GM23338 (cell line): ENCODE measurements around the gene C1QTNF9. TPM values are rescaled to one million over a fixed set of nuclear protein-coding genes. Genes with fewer than 3 reads are reported as not detected.

Experiments used
- ATAC-seq: fragments of 200-7000 bp; cut with Tn5 transposase; 3 replicates; pipeline ENCODE4 v1.9.1; 2020
- DNase-seq: peaks from one replicate; pipeline ENCODE4 v3.0.0-alpha.2; 2015; ENCODE audit warnings: low spot score
- H2AFZ ChIP-seq: fragments of 200-600 bp; sonication (generic); 2 replicates; pipeline ENCODE4 v1.8.0; 2016; ENCODE audit warnings: antibody characterized with exemption, mild to moderate bottlenecking, moderate library complexity
- H3F3A ChIP-seq: fragments of 200-600 bp; sonication (generic); replicated peaks from 2 replicates; pipeline ENCODE4 v1.8.0; 2017; ENCODE audit warnings: antibody characterized with exemption, mixed run types, low read depth
- H3K27ac ChIP-seq: fragments of 200-600 bp; sonication (generic); 2 replicates; pipeline ENCODE4 v1.6.1; 2016; ENCODE audit warnings: low read depth
- H3K27me3 ChIP-seq: fragments of 200-600 bp; sonication (generic); 2 replicates; pipeline ENCODE4 v1.8.0; 2016; ENCODE audit warnings: mild to moderate bottlenecking, mixed run types, moderate library complexity; ENCODE audit not compliant: insufficient read depth
- H3K36me3 ChIP-seq: fragments of 200-600 bp; sonication (generic); 2 replicates; pipeline ENCODE4 v1.8.0; 2016; ENCODE audit warnings: mild to moderate bottlenecking; ENCODE audit not compliant: insufficient read depth
- H3K4me1 ChIP-seq: fragments of 200-600 bp; sonication (generic); 2 replicates; pipeline ENCODE4 v1.8.0; 2016; ENCODE audit warnings: mild to moderate bottlenecking, moderate library complexity; ENCODE audit not compliant: insufficient read depth
- H3K4me2 ChIP-seq: fragments of 200-600 bp; sonication (generic); 2 replicates; pipeline ENCODE4 v1.7.1; 2017; ENCODE audit warnings: mixed run types
- H3K4me3 ChIP-seq: fragments of 200-600 bp; sonication (generic); 2 replicates; pipeline ENCODE4 v1.6.1; 2016; ENCODE audit warnings: mixed run types
- H3K79me2 ChIP-seq: fragments of 200-600 bp; sonication (generic); replicated peaks from 2 replicates; pipeline ENCODE4 v1.8.0; 2017; ENCODE audit warnings: mild to moderate bottlenecking; ENCODE audit not compliant: insufficient read depth
- H3K9me2 ChIP-seq: fragments of 200-600 bp; sonication (generic); 2 replicates; pipeline ENCODE4 v1.8.0; 2017; ENCODE audit not compliant: insufficient read depth
- H4K20me1 ChIP-seq: fragments of 200-600 bp; sonication (generic); replicated peaks from 2 replicates; pipeline ENCODE4 v1.8.0; 2017; ENCODE audit warnings: mild to moderate bottlenecking; ENCODE audit not compliant: insufficient read depth
- H3K27ac Mint-ChIP-seq: 2 replicates; pipeline ENCODE4 v1.8.0; 2020; ENCODE audit warnings: inconsistent platforms, mild to moderate bottlenecking, moderate library complexity, mixed read lengths
- H3K27me3 Mint-ChIP-seq: 3 replicates; pipeline ENCODE4 v1.8.0; 2022; ENCODE audit warnings: low read depth, mild to moderate bottlenecking, moderate library complexity, mixed read lengths, inconsistent platforms; ENCODE audit not compliant: insufficient read depth, poor library complexity
- H3K36me3 Mint-ChIP-seq: 3 replicates; pipeline ENCODE4 v1.8.0; 2021; ENCODE audit warnings: low read depth, mild to moderate bottlenecking, inconsistent platforms, moderate library complexity, mixed read lengths
- H3K4me1 Mint-ChIP-seq: 3 replicates; pipeline ENCODE4 v1.8.0; 2020; ENCODE audit warnings: mild to moderate bottlenecking, inconsistent platforms, mixed read lengths
- H3K4me3 Mint-ChIP-seq: 3 replicates; pipeline ENCODE4 v1.8.0; 2021; ENCODE audit warnings: moderate library complexity, mild to moderate bottlenecking, inconsistent platforms, mixed read lengths
- H3K9me3 Mint-ChIP-seq: 3 replicates; pipeline ENCODE4 v1.8.0; 2020; ENCODE audit warnings: moderate library complexity, mild to moderate bottlenecking, inconsistent platforms, mixed read lengths
- CREB1 ChIP-seq: fragments of 250-450 bp; sonication (Bioruptor Pico); IDR thresholded peaks from 2 replicates; pipeline ENCODE4 v1.5.0; 2020; ENCODE audit warnings: low read depth, mild to moderate bottlenecking, moderate library complexity
- CTCF ChIP-seq, 2 experiments: fragments of 200-600 bp in 1 of 2; sonication (generic) in 1 of 2; conservative IDR thresholded peaks; 2 replicates each; pipeline versions ENCODE4 v1.5.1 to v1.6.1; 2016 to 2017; ENCODE audit warnings: antibody characterized with exemption in 2 of 2, low read depth in 2 of 2, mild to moderate bottlenecking in 2 of 2, moderate library complexity in 1 of 2
- ETS1 ChIP-seq: IDR thresholded peaks from 2 replicates; pipeline ENCODE4 v1.6.1; 2016; ENCODE audit warnings: antibody characterized with exemption
- EZH2 ChIP-seq: fragments of 200-600 bp; sonication (generic); IDR thresholded peaks from one replicate; pipeline ENCODE4 v1.8.0; 2017; ENCODE audit warnings: antibody characterized with exemption, mild to moderate bottlenecking, low read depth; ENCODE audit not compliant: unreplicated experiment
- EZH2phosphoT487 ChIP-seq: fragments of 200-600 bp; sonication (generic); IDR thresholded peaks from one replicate; pipeline ENCODE4 v1.8.1; 2018; ENCODE audit warnings: antibody characterized with exemption; ENCODE audit not compliant: unreplicated experiment
- JUNB ChIP-seq: IDR thresholded peaks from one replicate; pipeline ENCODE4 v1.6.1; 2016; ENCODE audit warnings: antibody characterized with exemption; ENCODE audit not compliant: unreplicated experiment
- NANOG ChIP-seq: IDR thresholded peaks from 2 replicates; pipeline ENCODE4 v1.6.1; 2016; ENCODE audit warnings: antibody characterized with exemption, borderline replicate concordance
- POLR2AphosphoS5 ChIP-seq: IDR thresholded peaks from 2 replicates; pipeline ENCODE4 v1.6.1; 2016; ENCODE audit warnings: antibody characterized with exemption, low read depth
- REST ChIP-seq: IDR thresholded peaks from one replicate; pipeline ENCODE4 v1.6.1; 2018; ENCODE audit warnings: antibody characterized with exemption; ENCODE audit not compliant: unreplicated experiment
- STAT1 ChIP-seq: IDR thresholded peaks from one replicate; pipeline ENCODE4 v1.6.1; 2016; ENCODE audit warnings: antibody characterized with exemption; ENCODE audit not compliant: unreplicated experiment
- ZNF114 ChIP-seq: fragments of 250-450 bp; sonication (Bioruptor Pico); IDR thresholded peaks from 2 replicates; pipeline ENCODE4 v1.5.0; 2020; ENCODE audit warnings: mild to moderate bottlenecking, moderate library complexity
- ZNF331 ChIP-seq: fragments of 250-450 bp; sonication (Bioruptor Pico); IDR thresholded peaks from 2 replicates; pipeline ENCODE4 v1.5.0; 2020; ENCODE audit warnings: low read depth, mild to moderate bottlenecking, moderate library complexity
- ZNF462 ChIP-seq: fragments of 250-450 bp; sonication (Bioruptor Pico); IDR thresholded peaks from 2 replicates; pipeline ENCODE4 v1.5.0; 2020; ENCODE audit warnings: mild to moderate bottlenecking, moderate library complexity
- polyA plus RNA-seq: library from polyadenylated mRNA; unstranded; fragments of >200 nt; fragmentation: Nextera tagmentation; extraction: Ambion mirVana; gene quantifications from 2 replicates; pipeline ENCODE4 v1.2.1, GENCODE V29; 2016
- total RNA-seq: library from RNA; depleted of rRNA; stranded (reverse); fragments of >200 nt; shearing (Covaris generic); gene quantifications from 2 replicates; pipeline ENCODE4 v1.2.3, GENCODE V29; 2014

C1QTNF9 gene
- total and polyA plus RNA-seq, 2 experiments from 2014 or later, result not detected

GRCh38 chr13:24356270-24356669, 46.9 kb downstream of the C1QTNF9 start:
- Histone ChIP-seq H3K79me2 (no peaks in the 10 kb centered on the region), H3K36me3 (no peaks in the 10 kb centered on the region), H3K4me1 (no peaks in the 10 kb centered on the region), H4K20me1 (no peaks in the 10 kb centered on the region), H2AFZ (no peak overlapping the region), H3F3A (peaks cover 9% of the 10 kb centered on the region; the same call in 1 of the 2 replicates), H3K27me3 (no peaks in the 10 kb centered on the region), H3K4me2 (no peak overlapping the region), H3K4me3 (no peak overlapping the region), H3K27ac (no peak overlapping the region), H3K9me2 (no peaks in the 10 kb centered on the region)
- peaks cover 5% of the 10 kb centered on the region for H3K27me3 Mint-ChIP-seq
- no peak overlapping the region for H3K4me3 Mint-ChIP-seq
- H3K36me3 Mint-ChIP-seq, result no peaks in the 10 kb centered on the region
- H3K9me3 Mint-ChIP-seq, result peaks cover 2% of the 10 kb centered on the region; the same call in 2 of the 3 replicates
- TF ChIP-seq POLR2AphosphoS5, result no peak
- no peak for TF ChIP-seq JUNB
- TF ChIP-seq NANOG, result no peak
- TF ChIP-seq ZNF114, result no peak
- no peak for TF ChIP-seq EZH2phosphoT487
- TF ChIP-seq CREB1 (CRISPR knock-in tag), result no peak
- TF ChIP-seq STAT1, result no peak
- TF ChIP-seq REST, result no peak
- no peak for TF ChIP-seq CTCF (conservative IDR thresholded peaks at IDR 0.05; ENCODE audit: low read depth in 2 of 2)
- TF ChIP-seq EZH2, result no peak
- TF ChIP-seq ZNF462 (CRISPR knock-in tag), result no peak
- TF ChIP-seq ETS1, result no peak
- no peak for TF ChIP-seq ZNF331 (CRISPR knock-in tag)
- DNase-seq, result no peak
- ATAC-seq, result no peak
- no peak overlapping the region for H3K27ac Mint-ChIP-seq
- H3K4me1 Mint-ChIP-seq, result peaks cover 3% of the 10 kb centered on the region; the same call in 1 of the 3 replicates
